Measurements from ENCODE around the gene ANKRD27. TPM values are rescaled to one million over a fixed set of nuclear protein-coding genes. Genes with fewer than 3 reads are reported as not detected.
A peak's percentile ranks its signal among the peaks of the same experiment; 100 is the strongest.

The ANKRD27 gene
- total RNA-seq, 4 donors from 2014 or later: 33.2 to 48.0 (median 38.7) TPM

DNA sequence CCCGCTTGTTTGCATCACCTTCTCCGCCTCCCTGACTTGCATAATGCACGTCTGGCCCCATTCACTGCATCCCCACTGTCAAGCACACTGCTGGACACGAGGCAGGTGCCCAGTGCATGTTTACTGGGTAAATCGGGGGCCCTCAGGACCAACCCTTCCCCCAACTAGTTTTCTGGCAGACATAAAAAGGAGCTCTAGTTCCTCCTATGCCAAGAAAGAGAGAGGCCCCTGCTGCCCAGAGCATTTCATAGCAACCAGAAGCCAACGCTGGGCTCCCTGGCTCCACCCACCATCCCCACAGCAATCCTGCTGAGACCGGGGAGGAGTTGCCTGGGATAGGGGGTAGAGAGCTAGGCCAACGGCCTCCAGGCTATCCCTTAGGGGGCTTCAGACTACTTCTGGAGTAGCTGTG, 23.2 kb downstream of the ANKRD27 start:
- Histone ChIP-seq H3K9me3 (no peaks in the 10 kb centered on the region), H3K27me3 (no peaks in the 10 kb centered on the region), H3K36me3 (peaks cover 0 to 48% (median 0%) of the 10 kb centered on the region in 3 donors), H3K4me3 (no peak overlapping the region), H3K4me1 (peaks cover 0 to 18% (median 2%) of the 10 kb centered on the region in 4 donors), H3K27ac (no peak overlapping the region)
- DNase-seq: no peak
- TF ChIP-seq, protein P1, sequence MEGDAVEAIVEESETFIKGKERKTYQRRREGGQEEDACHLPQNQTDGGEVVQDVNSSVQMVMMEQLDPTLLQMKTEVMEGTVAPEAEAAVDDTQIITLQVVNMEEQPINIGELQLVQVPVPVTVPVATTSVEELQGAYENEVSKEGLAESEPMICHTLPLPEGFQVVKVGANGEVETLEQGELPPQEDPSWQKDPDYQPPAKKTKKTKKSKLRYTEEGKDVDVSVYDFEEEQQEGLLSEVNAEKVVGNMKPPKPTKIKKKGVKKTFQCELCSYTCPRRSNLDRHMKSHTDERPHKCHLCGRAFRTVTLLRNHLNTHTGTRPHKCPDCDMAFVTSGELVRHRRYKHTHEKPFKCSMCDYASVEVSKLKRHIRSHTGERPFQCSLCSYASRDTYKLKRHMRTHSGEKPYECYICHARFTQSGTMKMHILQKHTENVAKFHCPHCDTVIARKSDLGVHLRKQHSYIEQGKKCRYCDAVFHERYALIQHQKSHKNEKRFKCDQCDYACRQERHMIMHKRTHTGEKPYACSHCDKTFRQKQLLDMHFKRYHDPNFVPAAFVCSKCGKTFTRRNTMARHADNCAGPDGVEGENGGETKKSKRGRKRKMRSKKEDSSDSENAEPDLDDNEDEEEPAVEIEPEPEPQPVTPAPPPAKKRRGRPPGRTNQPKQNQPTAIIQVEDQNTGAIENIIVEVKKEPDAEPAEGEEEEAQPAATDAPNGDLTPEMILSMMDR (IDR thresholded peaks at IDR 0.05): no peak

- Histone ChIP-seq H3K4me1 (peaks cover 0 to 18% (median 2%) of the 10 kb centered on the region in 4 donors), H3K36me3 (peaks cover 0 to 51% (median 0%) of the 10 kb centered on the region in 3 donors), H3K4me3 (no peak overlapping the region), H3K27ac (no peak overlapping the region), H3K27me3 (no peaks in the 10 kb centered on the region), H3K9me3 (no peaks in the 10 kb centered on the region)
- no peak for TF ChIP-seq POLR2A (IDR thresholded peaks at IDR 0.05)
- TF ChIP-seq, protein P1 (IDR thresholded peaks at IDR 0.05): no peak
- DNase-seq: no peak
Measured at GRCh38 chr19:32650671-32651070, 24.3 kb downstream of the ANKRD27 start.

GRCh38 chr19:32649751-32650150, 25.2 kb downstream of the ANKRD27 start:
- Histone ChIP-seq H3K4me3 (no peak overlapping the region), H3K4me1 (peaks cover 0 to 18% (median 2%) of the 10 kb centered on the region in 4 donors), H3K27ac (no peak overlapping the region), H3K36me3 (peaks cover 0 to 50% (median 0%) of the 10 kb centered on the region in 3 donors), H3K9me3 (no peaks in the 10 kb centered on the region), H3K27me3 (no peaks in the 10 kb centered on the region)
- no peak for DNase-seq
- TF ChIP-seq, protein P1 (IDR thresholded peaks at IDR 0.05): no peak
- TF ChIP-seq POLR2A (IDR thresholded peaks at IDR 0.05): no peak

- Histone ChIP-seq H3K4me1 (peaks cover 0 to 4% (median 0%) of the 10 kb centered on the region in 4 donors), H3K36me3 (peaks cover 0 to 68% (median 4%) of the 10 kb centered on the region in 3 donors), H3K27me3 (no peaks in the 10 kb centered on the region), H3K27ac (no peak overlapping the region), H3K9me3 (no peaks in the 10 kb centered on the region), H3K4me3 (no peak overlapping the region)
- TF ChIP-seq POLR2A (IDR thresholded peaks at IDR 0.05): no peak
- TF ChIP-seq, protein P1 (IDR thresholded peaks at IDR 0.05): no peak
- no peak for DNase-seq
Measured at GRCh38 chr19:32647361-32647760, 27.6 kb downstream of the ANKRD27 start.

- H3K4me3 ChIP-seq: no peak overlapping the region
- no peaks in the 10 kb centered on the region for H3K27me3 ChIP-seq
- no peaks in the 10 kb centered on the region for H3K9me3 ChIP-seq
- H3K27ac ChIP-seq: no peak overlapping the region
- no peak for TF ChIP-seq POLR2A (IDR thresholded peaks at IDR 0.05)
- TF ChIP-seq, protein P1 (IDR thresholded peaks at IDR 0.05): no peak
- H3K36me3 ChIP-seq: peaks cover 0 to 76% (median 4%) of the 10 kb centered on the region in 3 donors
- DNase-seq: no peak
- no peaks in the 10 kb centered on the region for H3K4me1 ChIP-seq
Measured at GRCh38 chr19:32646556-32646955, 28.4 kb downstream of the ANKRD27 start.

GRCh38 chr19:32642771-32643170, 32.2 kb downstream of the ANKRD27 start:
- H3K4me1 ChIP-seq: no peaks in the 10 kb centered on the region
- no peak overlapping the region for H3K4me3 ChIP-seq
- no peak overlapping the region for H3K27ac ChIP-seq
- H3K27me3 ChIP-seq: no peaks in the 10 kb centered on the region
- TF ChIP-seq, protein P1 (IDR thresholded peaks at IDR 0.05): no peak
- TF ChIP-seq POLR2A (IDR thresholded peaks at IDR 0.05): no peak
- no peaks in the 10 kb centered on the region for H3K9me3 ChIP-seq
- DNase-seq: peak in 2 of 3 donors; percentile 58 to 64
- peaks cover 0 to 96% (median 4%) of the 10 kb centered on the region in 3 donors for H3K36me3 ChIP-seq

Data from Peyer's patch (tissue), 4 donors.